Measurements from ENCODE around the gene KCNIP3.

GRCh38 chr2:95375532-95376150 is 78.5 kb downstream of the KCNIP3 start:
- no peak for TF ChIP-seq CTCF (IDR thresholded peaks at IDR 0.05)
- no peak for TF ChIP-seq EZH2 (IDR thresholded peaks at IDR 0.05; ENCODE audit: borderline replicate concordance, insufficient read depth, low read depth, low read length, poor library complexity, severe bottlenecking)

All from B cell (primary cell).